ENCODE data around the gene TUBA1C.
A peak's percentile ranks its signal among the peaks of the same experiment; 100 is the strongest.
"Not testable (repeated sequence)": the region's sequence is repeated elsewhere in the genome, so short reads cannot be mapped to it uniquely, and the experiment has no call there.

Gene TUBA1C

GRCh38 chr12:49264466-49264872 is 413 bp upstream of the TUBA1C start:
- Mint-ChIP-seq H3K4me3 (peak overlapping the region; percentile 94), H3K36me3 (ENCODE audit: low read depth) (peaks cover 34% of the 10 kb centered on the region), H3K4me1 (ENCODE audit: low read depth) (peaks cover 49% of the 10 kb centered on the region), H3K9me3 (no peaks in the 10 kb centered on the region), H3K27ac (peak overlapping the region; percentile 71), H3K27me3 (peaks cover 3% of the 10 kb centered on the region)

- H3K4me3 Mint-ChIP-seq = peak overlapping the region; percentile 10
- peak overlapping the region; percentile 61 for H3K27ac Mint-ChIP-seq
- not testable (repeated sequence) for H3K27me3 Mint-ChIP-seq, H3K9me3 Mint-ChIP-seq
- peaks cover 38% of the 10 kb centered on the region for H3K4me1 Mint-ChIP-seq (ENCODE audit: low read depth)
- peaks cover 73% of the 10 kb centered on the region for H3K36me3 Mint-ChIP-seq (ENCODE audit: low read depth)
These were observed 4.3 kb downstream of the TUBA1C start for GRCh38 chr12:49269191-49269590.

DNA sequence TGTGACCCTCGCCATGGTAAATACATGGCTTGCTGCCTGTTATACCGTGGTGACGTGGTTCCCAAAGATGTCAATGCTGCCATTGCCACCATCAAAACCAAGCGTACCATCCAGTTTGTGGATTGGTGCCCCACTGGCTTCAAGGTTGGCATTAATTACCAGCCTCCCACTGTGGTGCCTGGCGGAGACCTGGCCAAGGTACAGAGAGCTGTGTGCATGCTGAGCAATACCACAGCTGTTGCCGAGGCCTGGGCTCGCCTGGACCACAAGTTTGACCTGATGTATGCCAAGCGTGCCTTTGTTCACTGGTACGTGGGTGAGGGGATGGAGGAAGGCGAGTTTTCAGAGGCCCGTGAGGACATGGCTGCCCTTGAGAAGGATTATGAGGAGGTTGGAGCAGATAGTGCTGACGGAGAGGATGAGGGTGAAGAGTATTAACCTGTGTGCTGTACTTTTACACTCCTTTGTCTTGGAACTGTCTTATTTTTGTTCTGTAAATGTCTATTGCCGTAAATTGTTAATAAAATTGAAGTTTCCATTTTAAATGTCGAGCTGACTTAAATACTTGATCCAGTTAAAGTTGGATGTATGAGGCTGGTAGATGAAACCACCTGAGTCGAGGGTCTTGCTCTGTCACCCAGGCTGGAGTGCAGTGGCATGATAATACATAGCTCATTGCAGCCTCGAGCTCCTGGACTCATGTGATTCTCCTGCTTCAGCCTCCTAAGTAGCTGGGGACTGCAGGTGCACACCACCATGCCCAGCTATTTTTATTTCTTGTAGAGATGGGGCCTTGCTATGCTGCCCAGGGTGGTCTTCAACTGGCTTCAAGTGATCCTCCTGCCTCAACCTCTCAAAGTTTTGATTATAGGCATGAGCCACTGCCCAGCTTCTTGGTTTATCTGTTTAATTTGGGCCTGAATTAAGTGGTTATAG is 8.2 kb downstream of the TUBA1C start:
- Mint-ChIP-seq H3K4me1 (ENCODE audit: low read depth) (peaks cover 14% of the 10 kb centered on the region), H3K36me3 (ENCODE audit: low read depth) (peaks cover 57% of the 10 kb centered on the region), H3K27me3 (no peaks in the 10 kb centered on the region), H3K4me3 (no peak overlapping the region), H3K9me3 (no peaks in the 10 kb centered on the region), H3K27ac (no peak overlapping the region)

DNA sequence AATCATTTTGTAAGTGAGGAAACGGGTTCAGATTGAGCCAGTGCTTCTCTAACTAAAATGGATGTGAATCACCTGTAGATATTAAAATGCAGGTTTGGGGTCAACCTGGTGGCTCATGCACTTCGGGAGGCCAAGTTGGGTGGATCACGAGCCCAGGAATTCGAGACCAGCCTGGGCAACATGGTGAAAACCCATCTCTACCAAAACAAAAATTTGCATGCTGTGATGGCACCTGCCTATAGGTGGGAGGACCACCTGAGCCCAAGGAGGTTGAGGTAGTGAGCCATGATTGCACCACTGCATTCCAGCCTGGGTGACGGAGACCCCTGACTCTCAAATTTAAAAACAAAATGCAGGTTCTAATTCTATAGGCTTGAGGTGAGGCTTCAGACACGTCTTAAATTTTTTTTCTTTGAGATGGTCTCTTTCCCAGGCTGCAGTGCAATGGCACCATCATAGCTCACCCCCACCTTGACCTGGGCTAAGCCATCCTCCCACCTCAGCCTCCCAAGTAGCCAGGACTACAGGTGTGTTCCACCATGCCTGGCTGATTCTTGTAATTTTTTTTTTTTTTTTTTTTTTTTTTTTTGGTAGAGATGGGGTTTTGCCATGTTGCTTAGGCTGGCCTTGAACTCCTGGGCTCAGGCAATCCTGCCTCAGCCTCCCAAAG is 9.0 kb downstream of the TUBA1C start:
- H3K27me3 Mint-ChIP-seq = no peaks in the 10 kb centered on the region
- peaks cover 51% of the 10 kb centered on the region for H3K36me3 Mint-ChIP-seq (ENCODE audit: low read depth)
- peaks cover 6% of the 10 kb centered on the region for H3K4me1 Mint-ChIP-seq (ENCODE audit: low read depth)
- no peak overlapping the region for H3K4me3 Mint-ChIP-seq
- no peaks in the 10 kb centered on the region for H3K9me3 Mint-ChIP-seq
- no peak overlapping the region for H3K27ac Mint-ChIP-seq

DNA sequence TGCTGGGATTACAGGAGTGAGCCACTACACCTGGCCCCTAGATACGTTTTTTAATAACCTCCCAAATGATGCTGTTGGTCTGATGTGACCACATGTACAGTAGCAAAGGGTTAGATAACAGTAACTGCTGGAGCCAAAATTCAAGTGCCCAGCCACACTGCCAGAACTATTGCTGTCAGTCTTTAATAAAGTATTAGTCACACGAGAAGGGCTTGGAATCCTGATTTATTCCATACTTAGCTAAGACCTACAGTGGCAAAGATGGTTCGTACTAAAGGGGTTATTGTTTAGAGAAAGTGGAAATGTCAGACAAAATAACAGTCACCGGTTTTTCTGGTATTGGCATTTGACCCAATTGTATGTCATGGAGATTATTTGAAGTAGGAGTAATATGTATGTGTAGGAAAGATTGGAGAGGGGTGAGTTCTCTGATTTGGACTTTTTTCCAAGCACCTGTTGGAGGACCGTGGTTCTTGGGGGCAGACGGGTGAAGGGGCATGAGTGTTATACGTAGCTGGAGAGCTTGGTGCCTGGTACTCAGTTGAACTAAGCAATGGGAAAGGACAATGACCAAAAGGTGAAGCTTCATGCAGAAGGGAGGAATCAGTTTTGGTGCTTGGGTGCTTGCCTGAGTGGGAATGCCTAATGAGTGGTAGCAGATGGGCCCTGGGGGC is 9.7 kb downstream of the TUBA1C start:
- Mint-ChIP-seq H3K4me1 (ENCODE audit: low read depth) (no peaks in the 10 kb centered on the region), H3K4me3 (no peak overlapping the region), H3K27me3 (no peaks in the 10 kb centered on the region), H3K36me3 (ENCODE audit: low read depth) (peaks cover 44% of the 10 kb centered on the region), H3K9me3 (no peaks in the 10 kb centered on the region), H3K27ac (peak overlapping the region; percentile 51)

GRCh38 chr12:49276304-49277290 is 11.7 kb downstream of the TUBA1C start:
- Mint-ChIP-seq H3K4me3 (no peak overlapping the region), H3K27ac (no peak overlapping the region), H3K9me3 (no peaks in the 10 kb centered on the region), H3K4me1 (ENCODE audit: low read depth) (no peaks in the 10 kb centered on the region), H3K27me3 (peaks cover 4% of the 10 kb centered on the region), H3K36me3 (ENCODE audit: low read depth) (peaks cover 23% of the 10 kb centered on the region)

GRCh38 chr12:49277466-49277865 is 12.6 kb downstream of the TUBA1C start:
- Mint-ChIP-seq H3K36me3 (ENCODE audit: low read depth) (peaks cover 18% of the 10 kb centered on the region), H3K4me1 (ENCODE audit: low read depth) (no peaks in the 10 kb centered on the region), H3K9me3 (no peaks in the 10 kb centered on the region), H3K27me3 (peaks cover 4% of the 10 kb centered on the region), H3K27ac (no peak overlapping the region), H3K4me3 (no peak overlapping the region)

- Mint-ChIP-seq H3K36me3 (ENCODE audit: low read depth) (peaks cover 1% of the 10 kb centered on the region), H3K4me1 (ENCODE audit: low read depth) (no peaks in the 10 kb centered on the region), H3K9me3 (no peaks in the 10 kb centered on the region), H3K27ac (no peak overlapping the region), H3K4me3 (no peak overlapping the region), H3K27me3 (peaks cover 6% of the 10 kb centered on the region)
These were observed 14.9 kb downstream of the TUBA1C start for GRCh38 chr12:49279706-49280159.

DNA sequence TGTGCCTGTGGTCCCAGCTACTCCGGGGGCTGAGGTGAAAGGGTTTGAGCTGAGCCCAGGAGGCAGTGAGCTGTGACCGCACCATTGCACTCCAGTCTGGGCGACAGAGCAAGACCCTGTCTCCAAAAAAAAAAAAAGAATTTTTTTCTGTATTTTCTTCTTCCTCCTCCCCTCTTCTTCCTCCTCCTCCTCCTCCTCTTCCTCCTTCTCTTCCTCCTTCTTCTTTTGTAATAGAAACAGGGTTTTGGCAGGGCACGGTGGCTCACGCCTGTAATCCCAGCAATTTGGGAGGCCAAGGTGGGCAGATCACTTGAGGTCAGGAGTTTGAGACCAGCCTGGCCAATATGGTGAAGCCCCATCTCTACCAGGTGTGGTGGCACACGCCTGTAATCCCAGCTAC is 15.7 kb downstream of the TUBA1C start:
- H3K27ac Mint-ChIP-seq; H3K36me3 Mint-ChIP-seq (ENCODE audit: low read depth); H3K27me3 Mint-ChIP-seq; H3K9me3 Mint-ChIP-seq; H3K4me1 Mint-ChIP-seq (ENCODE audit: low read depth); H3K4me3 Mint-ChIP-seq: not testable (repeated sequence)

DNA sequence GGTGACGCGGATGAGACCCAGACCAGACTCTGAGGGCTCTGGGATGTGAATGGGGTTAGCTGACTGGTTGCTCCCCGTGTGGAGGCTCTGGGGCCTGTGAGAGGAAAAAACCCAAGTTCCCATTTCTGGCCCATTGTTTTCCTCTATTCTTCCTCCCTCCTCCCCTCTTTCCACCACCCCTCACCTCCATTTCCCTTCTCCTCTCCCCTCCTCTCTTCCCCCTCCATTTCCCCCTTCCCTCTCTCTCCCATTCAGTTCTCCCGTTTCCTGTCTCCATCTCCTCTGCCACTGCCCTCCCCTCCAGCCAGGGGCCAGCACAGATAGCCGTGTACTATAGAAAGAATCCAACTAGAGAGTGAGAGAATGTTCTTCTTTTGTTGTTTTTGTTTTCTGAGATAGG is 17.4 kb downstream of the TUBA1C start:
- Mint-ChIP-seq H3K4me3 (no peak overlapping the region), H3K27ac (no peak overlapping the region), H3K36me3 (ENCODE audit: low read depth) (no peaks in the 10 kb centered on the region), H3K4me1 (ENCODE audit: low read depth) (no peaks in the 10 kb centered on the region), H3K9me3 (no peaks in the 10 kb centered on the region), H3K27me3 (peaks cover 19% of the 10 kb centered on the region)

GRCh38 chr12:49282740-49283375 is 18.0 kb downstream of the TUBA1C start:
- not testable (repeated sequence) for H3K27ac Mint-ChIP-seq; H3K4me1 Mint-ChIP-seq (ENCODE audit: low read depth); H3K4me3 Mint-ChIP-seq; H3K36me3 Mint-ChIP-seq (ENCODE audit: low read depth); H3K9me3 Mint-ChIP-seq
- peaks cover 24% of the 10 kb centered on the region for H3K27me3 Mint-ChIP-seq

GRCh38 chr12:49283541-49284429 is 18.9 kb downstream of the TUBA1C start:
- no peaks in the 10 kb centered on the region for H3K36me3 Mint-ChIP-seq (ENCODE audit: low read depth)
- H3K4me1 Mint-ChIP-seq (ENCODE audit: low read depth) = no peaks in the 10 kb centered on the region
- H3K27me3 Mint-ChIP-seq = peaks cover 31% of the 10 kb centered on the region
- H3K4me3 Mint-ChIP-seq = no peak overlapping the region
- no peak overlapping the region for H3K27ac Mint-ChIP-seq
- no peaks in the 10 kb centered on the region for H3K9me3 Mint-ChIP-seq

DNA sequence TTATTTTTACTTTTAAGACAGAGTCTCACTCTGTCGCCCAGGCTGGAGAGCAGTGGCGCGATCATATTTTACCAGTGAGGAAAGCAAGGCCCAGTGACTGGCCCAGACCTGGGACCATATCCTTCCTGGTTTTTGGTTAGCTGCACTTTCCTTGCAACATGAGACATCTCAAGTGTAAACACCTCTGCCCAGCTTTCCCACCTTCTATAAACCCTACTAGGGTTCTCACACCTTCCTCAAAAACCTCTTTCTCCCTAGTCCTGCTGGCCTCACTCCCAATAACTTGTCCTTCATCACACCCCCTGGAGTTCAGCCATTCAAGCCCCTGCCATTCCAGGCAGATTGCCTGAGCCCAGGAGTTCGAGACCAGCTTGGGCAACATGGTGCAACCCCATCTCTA is 19.8 kb downstream of the TUBA1C start:
- H3K27ac Mint-ChIP-seq = no peak overlapping the region
- peaks cover 31% of the 10 kb centered on the region for H3K27me3 Mint-ChIP-seq
- no peak overlapping the region for H3K4me3 Mint-ChIP-seq
- H3K4me1 Mint-ChIP-seq (ENCODE audit: low read depth) = no peaks in the 10 kb centered on the region
- H3K9me3 Mint-ChIP-seq = no peaks in the 10 kb centered on the region
- no peaks in the 10 kb centered on the region for H3K36me3 Mint-ChIP-seq (ENCODE audit: low read depth)

Data from stimulated activated naive CD8-positive, alpha-beta T cell treated with anti-CD3 and anti-CD28 coated beads, Interleukin-15, Interleukin-2, amounts not matched to agents 100 ng/mL and 50 ng/mL, for 24 hours (primary cell).